Activated CD4-positive, alpha-beta T cell treated with anti-CD3 and anti-CD28 coated beads, Interleukin-10, Interleukin-2, amounts not matched to agents 100 ng/mL and 50 ng/mL, durations not matched to agents 16 hours and 8 hours (primary cell): Measurements from ENCODE around the gene SMAD9.

ENCODE experiments used
- DNase-seq: peaks from one replicate; pipeline ENCODE4 v3.0.0-alpha.2; 2020

The SMAD9 gene

DNA sequence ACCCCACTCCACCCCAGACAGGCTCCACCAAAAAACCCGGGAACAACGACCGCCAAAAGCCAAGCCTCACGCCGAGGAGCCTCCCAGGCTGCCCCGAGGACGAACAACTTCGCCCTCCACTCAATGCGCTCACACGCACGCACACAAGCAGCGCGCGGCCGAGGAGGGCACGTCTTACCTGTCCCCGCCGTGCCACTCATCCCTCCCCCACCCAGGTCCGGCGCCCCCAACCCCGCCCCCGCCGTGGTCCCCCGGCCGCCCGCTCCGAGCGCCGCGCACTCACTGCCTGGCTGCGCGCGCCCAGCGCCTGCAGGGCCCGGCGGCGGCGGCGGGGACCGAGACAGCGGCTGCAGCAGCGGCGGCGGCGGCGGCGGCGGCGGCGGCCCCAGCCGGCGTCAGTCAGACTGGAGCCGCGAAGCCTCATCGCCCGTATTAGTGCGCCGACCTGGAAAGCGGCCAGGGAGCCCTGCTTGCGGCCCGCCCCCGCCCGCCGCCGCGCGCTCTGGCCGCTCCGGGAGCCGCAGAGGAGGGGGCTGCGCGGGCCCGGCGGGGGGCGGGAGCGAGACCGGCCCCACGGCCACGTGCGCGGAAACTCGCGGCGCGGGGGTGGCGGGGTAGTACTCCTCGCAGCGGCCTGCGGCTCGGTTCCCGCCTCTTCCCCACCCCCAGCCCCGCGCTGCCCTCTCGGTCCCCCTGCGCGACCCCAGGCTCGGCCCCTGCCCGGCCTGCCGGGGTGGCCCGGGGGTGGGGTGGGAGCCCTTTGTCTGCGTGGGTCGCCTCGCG, at the start of gene SMAD9:
SMAD9 (minus strand) TSS at position 406 of the 783 bp plus-strand sequence. CDS start 40,549 bp downstream, outside the sequence.
- DNase-seq, result peak; percentile 10

DNA sequence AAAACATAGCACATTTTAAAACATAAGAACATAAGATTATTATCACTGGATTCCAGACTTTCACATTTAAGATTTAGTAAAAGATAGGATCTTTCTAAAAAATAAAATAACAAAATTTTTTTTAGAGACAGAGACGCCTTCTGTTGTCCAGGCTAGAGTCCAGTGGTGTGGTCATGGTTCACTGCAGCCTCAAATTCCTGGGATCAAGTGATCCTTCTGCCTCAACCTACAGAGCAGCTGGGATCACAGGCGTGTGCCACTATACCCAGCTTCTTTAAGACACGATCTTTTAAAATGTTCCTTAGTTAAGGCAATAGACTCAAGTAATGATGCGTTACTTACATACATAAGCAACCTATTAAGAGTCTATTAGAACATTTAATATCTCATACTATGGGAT, 46.4 kb upstream of the SMAD9 start:
- DNase-seq, result no peak

DNA sequence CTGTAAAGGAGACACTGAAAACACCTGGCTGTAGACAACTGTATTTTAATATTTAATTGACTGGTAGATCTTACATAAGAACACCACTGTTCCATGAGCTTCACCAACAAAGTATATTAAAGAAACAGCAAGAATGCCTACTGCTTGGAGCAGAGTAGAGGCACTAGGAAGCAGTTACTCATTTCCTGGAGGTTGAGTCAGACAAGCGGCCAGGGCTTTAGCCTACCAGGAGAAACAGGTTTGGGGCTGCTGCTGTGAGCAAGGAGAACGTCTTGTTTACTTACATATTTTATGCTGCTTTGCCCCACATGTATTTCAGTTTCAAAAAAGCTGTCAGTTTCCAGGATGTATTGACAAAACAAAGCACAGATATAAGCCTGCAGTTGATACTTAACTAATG, 45.7 kb upstream of the SMAD9 start:
- peak; percentile 43 for DNase-seq

DNA sequence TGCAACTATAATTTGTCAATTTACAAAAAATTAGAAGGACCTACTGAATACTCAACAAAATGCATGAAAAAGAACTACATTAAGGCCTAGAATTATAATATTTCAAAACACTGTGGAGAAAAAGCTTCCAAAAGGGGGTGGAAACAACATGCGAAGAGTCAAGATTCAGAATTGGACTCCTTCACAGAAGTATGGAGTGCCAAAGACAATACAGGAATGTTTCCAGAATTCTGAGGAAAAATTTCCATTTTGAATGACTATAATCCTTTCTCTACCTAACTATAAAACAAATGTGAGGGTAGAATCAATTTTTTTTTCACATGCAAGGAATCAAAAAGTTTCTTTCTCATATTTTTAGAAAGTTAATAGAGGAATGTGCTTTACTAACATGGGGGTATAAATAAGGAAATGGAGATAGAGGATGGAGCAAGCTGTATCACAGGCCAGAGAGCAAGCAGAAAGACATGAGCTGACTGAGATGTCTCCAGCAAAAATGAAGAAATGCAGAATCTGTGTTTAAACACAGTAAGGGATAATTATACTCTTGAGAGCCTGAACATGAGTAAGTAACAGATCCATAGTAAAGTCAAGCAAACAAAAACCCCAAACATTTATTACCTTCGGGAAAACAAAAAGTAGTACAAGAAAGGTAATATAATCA, 39.5 kb upstream of the SMAD9 start:
- DNase-seq, result no peak

DNA sequence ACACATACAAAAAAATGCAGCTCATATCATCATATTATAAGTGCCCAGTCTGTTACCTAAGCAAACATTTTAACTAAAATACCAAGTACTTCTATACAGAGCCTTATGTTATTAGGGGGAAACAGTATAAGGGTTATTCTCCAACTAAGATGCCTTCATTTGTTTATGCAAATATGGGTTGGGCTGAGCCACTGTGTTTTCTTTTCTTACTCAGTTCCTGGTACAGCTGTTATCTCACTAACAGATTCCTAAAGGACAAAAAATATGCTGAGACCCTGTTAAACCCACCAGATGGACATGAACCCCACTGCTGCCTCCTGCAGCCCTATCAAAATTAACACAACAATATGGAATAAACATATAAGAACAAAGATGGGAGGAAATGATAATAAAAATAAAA, 34.5 kb upstream of the SMAD9 start:
- DNase-seq, result no peak

DNA sequence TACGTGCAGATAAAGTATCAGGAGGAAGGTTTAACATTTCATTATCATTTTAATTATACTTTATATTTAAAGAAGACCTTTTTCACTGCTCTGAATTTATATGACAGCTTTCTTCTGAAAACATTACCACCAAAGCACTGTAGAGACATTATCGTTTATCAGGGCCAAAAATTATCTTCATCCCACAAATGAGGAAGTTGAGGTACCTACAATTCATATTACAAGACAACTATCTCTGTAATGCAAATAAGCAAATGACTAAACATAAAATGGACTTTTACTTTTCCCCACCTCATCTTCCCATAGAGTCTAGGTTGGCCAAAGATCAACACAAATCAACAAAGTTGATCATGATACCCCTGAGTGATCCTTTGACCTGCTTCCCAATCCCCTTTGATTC, 30.9 kb upstream of the SMAD9 start:
- DNase-seq, result no peak

DNA sequence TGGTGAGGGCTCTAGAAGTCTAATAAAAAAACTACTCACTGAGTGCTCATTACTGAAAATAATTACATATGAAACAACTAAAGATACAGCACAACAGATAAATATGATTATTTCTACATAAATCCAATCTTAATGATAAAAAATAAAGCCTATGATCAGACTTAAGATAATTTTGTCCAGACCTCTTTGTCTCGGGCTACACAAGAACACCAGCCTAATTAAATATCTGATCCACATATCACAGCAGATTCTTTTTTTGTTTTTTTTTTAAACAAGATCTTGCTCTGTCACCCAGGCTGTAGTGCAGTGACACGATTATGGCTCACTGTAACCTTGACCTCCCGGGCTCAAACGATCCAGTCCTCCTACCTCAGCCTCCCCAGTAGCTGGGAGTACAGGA, 30.3 kb upstream of the SMAD9 start:
- no peak for DNase-seq

DNA sequence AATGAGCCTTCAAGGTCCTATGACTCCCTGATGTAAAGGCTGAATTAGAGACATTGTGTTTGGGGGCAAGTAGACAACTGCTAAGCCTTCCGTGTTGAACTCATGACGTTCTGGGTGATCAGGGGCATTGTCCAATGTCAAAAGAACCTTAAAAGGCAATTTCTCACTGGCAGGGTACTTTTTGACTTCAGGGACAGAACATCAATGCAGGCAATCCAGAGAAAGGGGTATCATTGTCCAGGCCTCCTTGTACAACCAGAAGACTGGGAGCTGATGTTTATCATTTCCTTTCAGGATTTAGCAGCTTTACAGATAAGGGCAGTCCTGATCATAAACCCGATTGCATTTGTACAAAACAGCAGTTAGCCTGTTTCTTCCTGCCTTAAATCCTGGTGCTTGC, 25.0 kb upstream of the SMAD9 start:
- no peak for DNase-seq

DNA sequence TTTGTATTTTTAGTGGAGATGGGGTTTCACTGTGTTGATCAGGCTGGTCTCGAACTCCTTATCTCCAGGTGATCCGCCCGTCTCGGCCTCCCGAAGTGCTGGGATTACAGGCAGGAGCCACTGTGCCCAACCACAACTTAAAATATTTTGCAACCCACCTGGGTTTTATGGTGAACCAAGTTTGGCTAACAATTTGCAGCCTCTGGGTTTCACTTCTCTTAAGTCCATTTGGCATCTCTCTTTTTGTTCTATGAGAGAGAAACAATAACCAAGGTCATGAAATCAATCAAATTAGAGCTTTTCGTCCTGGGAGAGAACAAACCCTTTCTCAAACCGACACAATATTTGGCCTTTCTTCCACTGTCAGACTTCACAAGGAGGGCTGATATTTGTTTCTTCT, 5.6 kb upstream of the SMAD9 start:
- DNase-seq, result no peak

DNA sequence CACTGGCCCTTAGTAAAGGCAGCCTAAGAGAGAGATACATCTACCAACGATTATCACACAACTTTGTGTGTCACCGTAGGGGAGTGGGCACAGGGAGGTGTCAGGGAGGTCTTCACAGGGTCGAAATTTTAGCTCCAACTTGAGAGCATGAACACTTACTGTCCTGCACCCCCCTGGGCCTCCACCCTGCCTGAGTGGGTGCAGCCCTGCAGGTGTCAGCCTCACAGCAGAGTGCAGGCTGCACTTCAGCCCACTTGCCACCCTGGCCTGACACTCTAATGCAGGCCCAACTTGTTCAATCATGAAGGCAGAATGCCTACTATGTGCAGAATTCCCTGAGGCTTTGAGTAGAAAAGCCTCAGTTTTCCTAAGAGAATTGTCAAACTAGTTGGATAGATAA, 4.0 kb upstream of the SMAD9 start:
- DNase-seq, result no peak

DNA sequence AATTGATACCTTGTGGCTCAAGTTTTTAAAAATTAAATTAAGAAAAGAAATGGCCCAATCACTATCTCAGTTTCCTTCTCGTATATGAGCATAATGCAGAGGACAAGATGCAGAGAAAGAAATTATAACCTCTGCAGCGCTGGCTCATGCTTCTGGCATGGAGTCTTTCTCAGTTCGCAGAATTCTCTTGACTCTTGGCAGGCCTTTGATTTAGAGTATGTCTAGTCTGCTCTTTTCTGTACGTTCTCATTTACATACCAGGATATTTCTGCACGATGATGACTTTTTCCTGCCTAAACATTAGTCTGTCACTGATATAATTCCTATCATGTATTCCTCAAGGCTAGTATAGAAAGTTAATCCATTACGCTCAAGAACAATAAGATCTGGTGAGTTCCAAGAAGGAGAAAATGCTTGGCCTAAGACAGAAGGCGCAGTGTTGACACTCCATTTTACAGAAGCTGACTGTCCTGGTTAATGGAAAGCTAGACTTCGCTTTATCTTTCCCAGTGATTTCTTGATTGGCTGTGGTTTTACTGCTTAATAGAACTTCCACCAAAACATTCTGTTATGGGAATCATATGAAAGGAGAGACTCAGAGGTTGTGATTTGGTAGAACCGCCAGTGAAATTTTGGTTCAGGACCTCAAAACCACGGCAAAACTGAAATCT, 1.7 kb upstream of the SMAD9 start:
- no peak for DNase-seq

DNA sequence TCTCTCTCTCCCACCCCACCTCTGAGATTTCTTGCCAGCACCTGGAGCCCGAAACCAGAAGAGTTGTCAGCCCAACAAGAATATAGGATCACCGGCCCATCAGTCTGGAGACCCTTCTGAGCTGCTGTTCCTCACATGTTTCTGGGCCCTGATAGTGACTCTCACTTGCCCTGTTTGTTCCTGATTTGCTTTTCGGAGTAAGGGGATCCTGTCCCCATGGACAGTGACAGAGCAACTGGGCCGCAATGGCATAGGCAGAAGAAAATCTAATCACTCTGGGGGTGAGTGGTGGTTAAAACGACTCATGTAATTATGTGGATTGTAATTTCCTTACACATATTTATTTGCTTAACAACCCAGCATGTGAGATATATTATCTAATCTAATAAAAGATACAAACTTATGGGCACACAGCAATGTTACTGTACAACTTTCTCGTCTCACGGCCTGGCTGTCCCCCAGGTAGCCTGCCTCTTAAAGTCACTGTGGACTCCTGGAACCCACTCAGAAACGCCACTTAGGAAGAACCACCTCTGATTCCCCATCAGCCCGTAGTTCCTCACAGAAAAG, 663 bp upstream of the SMAD9 start:
- no peak for DNase-seq

DNA sequence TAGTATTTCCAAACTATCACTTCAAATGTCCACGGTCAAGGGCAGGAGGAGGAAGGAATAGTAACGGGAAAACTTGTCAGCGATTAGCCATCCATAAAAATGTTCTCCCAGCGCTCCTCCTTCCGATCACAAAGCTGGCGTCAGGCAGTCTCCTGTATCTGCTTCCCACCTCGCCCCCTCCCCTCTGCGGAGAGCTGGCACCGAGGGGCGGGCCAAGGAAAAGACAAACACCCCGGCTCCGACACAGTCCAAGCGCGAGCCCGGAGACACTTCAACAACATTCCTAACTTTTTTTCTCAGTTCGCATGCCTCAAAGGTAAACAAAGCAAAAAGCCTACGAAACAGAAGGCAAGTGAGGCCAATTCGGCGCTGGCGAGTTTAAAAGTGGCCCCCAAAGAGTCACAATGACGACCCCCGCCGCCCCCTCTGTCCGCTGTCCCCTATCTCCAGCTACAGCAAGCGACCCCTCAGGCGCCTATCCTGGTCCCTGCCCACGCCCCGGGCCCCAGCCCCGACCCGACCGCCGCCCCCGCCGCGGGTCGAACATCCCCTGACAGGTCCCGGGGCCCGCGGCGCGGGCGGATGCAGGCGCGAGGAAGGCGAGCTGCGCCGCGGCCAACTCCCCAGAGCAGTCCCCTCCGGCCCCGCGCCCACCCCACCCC, 736 bp downstream of the SMAD9 start:
- no peak for DNase-seq

DNA sequence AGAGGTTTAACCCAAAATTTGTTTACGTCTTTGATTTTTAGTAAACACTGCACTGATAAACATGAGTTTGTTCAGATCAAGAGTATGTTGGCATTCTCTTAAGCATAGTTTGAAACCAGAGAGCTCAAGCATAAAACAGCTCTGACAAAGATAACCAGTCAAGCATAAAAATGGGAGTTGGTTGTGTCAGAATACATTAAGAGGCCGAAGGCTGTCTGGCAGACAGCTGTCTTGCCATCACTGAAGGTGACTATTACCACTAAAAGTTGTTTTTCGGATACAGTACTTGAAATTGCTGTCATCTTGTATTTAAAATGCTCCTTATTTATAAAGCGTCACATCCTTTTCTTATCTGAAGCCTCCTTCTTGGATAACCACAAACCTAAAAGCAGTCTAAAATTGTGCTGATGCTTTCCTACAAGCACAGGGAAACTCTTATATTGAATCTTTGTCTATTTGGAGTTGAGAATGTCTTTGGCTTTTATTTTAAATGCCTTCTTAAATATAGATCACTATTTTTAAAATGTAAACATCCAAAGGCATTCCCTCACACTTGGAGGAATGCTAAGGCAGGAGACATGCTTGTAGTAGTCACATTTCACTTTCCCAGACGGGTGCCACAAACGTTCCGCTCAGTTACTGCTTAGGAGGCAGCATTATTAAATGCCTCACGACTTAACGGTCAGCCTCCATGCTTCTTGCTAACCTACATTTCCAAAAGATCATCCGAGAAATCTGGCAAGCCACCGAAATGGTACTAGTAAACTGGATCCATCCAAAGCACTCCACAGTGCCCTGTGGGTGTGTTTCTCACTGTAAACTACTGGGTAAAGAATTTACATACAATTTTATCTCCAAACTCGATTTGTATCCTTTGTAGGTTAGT, 1.5 kb downstream of the SMAD9 start:
- no peak for DNase-seq

DNA sequence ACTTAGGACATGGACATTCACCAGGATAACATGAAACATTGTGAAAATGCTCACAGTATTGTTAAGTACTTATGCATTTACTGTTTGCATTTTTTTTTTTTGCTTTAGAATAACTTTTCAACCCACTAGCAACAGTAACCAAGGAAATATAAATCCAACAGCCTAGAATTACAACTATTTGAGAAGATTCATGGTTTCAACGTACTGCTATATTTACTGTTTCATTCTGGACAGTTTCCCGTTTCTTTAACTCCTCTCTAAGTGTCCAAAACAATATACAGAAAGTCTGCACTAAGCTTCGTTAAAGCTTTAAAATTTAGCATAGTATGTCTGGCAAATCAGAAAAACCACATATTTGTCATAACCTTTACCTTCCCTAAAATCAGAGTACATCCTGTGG, 2.7 kb downstream of the SMAD9 start:
- no peak for DNase-seq

DNA sequence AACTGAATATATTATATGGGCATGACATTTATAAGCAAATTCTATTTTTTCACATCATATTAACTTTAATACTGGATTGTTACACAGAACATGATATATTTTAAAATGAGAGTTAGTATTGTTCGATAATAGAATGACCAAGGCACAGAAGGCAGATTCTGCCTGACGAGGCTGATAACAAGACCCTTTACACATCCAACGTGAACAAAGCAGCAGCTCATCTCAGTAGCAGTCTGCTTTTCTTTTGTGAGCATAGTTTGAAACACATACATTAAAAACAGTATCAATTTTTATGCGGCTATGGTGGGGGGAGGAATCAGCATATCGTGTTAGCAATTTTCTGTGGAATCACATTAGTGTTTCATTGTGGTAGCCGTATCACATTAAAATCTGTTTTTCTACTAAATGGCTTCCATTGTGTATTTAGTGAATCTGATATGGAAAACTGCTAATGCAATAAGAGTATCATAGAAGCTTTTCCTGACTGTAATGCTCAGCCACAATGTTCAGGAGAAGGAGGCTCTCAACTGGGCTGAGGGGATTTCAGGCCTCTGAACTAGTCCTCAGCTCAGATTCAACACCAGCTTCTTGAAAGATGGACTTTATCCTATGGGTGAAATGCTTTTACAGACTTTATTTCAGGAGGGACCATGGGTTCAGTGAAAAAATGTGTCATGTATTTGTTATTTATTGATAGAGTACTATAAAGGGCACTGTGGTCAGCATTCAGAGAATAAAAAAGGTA, 4.0 kb downstream of the SMAD9 start:
- DNase-seq, result no peak

DNA sequence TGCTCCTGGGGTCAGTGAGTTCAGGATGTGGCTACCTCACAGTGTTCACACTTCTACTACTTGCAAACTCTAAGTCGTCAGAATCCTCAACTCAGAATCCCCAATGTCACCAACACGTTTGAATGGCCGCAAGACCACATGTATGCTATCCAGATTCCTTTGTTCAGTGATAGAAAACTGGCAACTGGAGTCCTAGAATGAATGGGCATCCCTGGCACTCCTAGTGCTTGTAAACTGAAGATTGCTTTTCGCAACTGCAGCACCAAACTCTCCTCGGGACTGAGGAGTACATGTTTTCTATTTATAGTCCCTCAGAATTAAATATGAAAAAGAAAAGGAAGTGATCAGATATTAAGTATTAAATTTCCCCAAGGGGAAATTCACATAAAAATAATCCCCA, 4.9 kb downstream of the SMAD9 start:
- no peak for DNase-seq

DNA sequence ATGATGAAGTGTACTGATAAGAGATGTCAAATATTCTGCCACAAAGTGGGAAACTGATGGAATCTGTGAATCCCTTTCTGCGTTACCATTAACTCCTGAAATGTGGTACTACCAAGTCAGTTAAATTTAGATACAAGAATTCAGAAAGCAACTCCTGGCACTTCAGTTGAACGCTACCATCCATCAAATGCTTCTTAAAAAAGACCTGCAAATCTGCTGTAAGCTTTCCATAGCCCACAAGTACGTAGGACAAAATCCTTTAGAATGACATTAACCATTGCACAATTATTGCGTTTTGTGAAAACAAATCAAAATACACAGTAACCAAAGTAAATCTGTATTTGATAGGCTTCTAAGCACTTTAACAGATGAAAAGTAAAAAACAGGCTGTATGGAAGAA, 5.4 kb downstream of the SMAD9 start:
- no peak for DNase-seq

DNA sequence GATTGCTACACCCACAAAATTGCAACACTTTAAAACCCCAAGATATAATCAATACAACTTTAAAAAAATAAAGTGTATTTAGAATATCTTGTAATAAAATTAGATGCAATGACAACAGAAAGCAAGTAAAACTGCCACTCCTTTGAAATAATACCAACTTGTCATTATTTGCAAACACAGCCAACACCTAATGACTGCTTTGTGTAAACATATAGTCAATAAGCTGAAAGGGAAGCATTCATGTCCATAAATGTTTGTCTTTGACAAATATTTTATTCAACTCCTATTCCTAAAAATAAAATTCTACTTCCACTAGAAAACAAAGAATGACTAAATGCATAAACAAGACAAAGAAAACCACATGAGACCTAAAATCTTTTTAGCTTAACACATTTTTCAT, 6.6 kb downstream of the SMAD9 start:
- no peak for DNase-seq

DNA sequence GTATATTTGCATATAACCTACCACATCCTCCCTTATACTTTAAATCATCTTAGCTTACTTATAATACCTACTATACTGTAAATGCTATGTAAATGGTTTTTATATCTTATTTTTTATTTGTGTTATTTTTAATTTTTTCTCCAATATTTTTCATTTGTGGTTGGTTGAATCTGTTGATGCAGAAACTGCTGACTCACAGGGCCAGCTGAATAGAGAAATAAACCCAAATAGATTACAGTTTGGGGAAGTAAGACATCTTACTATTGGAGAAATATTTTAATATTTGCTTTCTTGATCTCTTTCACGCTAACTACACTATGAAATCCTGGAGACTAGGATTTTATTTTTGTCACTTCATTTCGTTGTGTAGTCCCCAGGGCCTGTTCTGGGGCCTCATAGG, 7.1 kb downstream of the SMAD9 start:
- DNase-seq, result no peak

DNA sequence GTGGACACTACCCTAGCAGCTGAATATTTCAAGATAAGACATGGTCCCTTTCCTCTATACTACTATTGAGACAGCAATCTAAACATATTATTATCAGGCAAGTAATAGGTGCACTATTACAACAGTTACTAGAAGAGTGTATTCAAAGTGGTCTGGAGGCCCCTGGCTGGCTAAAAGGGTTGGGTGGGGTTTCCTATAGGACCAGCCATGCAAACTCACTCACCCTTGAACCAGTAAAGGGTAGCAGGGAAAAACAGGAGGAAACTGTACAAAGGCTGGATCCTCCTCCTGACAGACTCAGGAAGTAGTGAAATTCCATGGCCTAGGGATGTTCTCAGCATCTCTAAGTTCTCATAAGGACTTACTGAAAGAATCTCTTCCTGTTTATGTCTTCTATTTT, 7.7 kb downstream of the SMAD9 start:
- no peak for DNase-seq

DNA sequence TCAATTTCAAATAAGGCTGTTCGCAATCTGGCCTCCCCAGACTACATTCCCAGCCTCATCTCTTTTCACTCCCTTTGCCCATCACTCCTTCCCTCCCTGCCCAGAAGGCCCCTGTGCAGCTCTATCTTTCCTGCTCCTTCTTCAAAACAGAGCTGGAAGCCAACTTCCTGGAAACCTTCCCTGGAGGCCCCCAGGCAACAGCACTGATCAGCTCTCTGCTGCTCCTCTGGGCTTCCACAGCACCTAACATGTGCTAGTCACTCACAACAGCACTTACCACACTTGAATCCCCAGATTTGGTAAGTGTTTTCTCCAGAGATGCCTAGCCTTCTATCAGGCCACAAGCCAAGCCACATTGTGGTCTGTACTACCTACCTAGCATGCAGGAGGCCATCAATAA, 9.5 kb downstream of the SMAD9 start:
- no peak for DNase-seq
